Mucosa of descending colon (tissue), 3 donors: ENCODE results near the gene SMTNL2. TPM values are rescaled to one million over a fixed set of nuclear protein-coding genes. Genes with fewer than 3 reads are reported as not detected.
A peak's percentile ranks its signal among the peaks of the same experiment; 100 is the strongest.

Experiments used
- ATAC-seq: fragments of 200-7000 bp; cut with Tn5 transposase; one replicate; pipeline ENCODE4 v1.9.1; 2020; ENCODE audit warnings: mild to moderate bottlenecking, moderate library complexity
- DNase-seq, 3 donors: peaks; one replicate each; pipeline ENCODE4 v3.0.0-alpha.2; 2020
- H3K36me3 ChIP-seq: fragments of 200-600 bp; one replicate; pipeline ENCODE4 v1.8.0; 2021; ENCODE audit warnings: low read depth, mild to moderate bottlenecking
- H3K4me1 ChIP-seq: fragments of 200-600 bp; one replicate; pipeline ENCODE4 v1.8.0; 2021; ENCODE audit warnings: low read depth, mild to moderate bottlenecking
- H3K4me3 ChIP-seq: fragments of 200-600 bp; one replicate; pipeline ENCODE4 v1.8.0; 2021; ENCODE audit warnings: mild to moderate bottlenecking
- H3K9me3 ChIP-seq: fragments of 200-600 bp; one replicate; pipeline ENCODE4 v1.8.0; 2021; ENCODE audit warnings: mild to moderate bottlenecking
- CTCF ChIP-seq: fragments of 200-600 bp; IDR thresholded peaks from one replicate; pipeline ENCODE4 v1.8.0; 2022; ENCODE audit warnings: antibody characterized with exemption, mild to moderate bottlenecking
- intact Hi-C, 2 donors: fragments of 100-400 bp; cut with DNase I in 1 of 2; cut with micrococcal nuclease in 1 of 2; formaldehyde crosslinking; loops; one replicate each; pipeline versions ENCODE4 v1.11.0 to v1.11.1; 2022; cut with DNase I, micrococcal nuclease
- total RNA-seq, 3 donors: library from RNA; stranded (reverse); fragmentation: NEBNext Ultra II Directional in 2 of 3; extraction: Animal tissue kit (Norgen Biotek cat#: 25700) in 2 of 3; gene quantifications; one replicate each; pipeline versions ENCODE4 v1.2.1 to v1.2.4, GENCODE V29; 2021 to 2023
- donor health status: DM: no; HTN: no; CAD: no; lungs with moderate emphysema.
- donor health status: DM: no; HTN: no; CAD: no.
- donor health status: DM: no; HTN: yes; CAD: no.

The SMTNL2 gene
- total RNA-seq, 3 donors from 2014 or later: 0.12 to 1.5 (median 1.1) TPM

- intact Hi-C loops: no loop called here
- H3K4me3 ChIP-seq: no peak within 1 kb of the TSS
- no peaks in the 10 kb centered on the region for H3K36me3 ChIP-seq
- H3K9me3 ChIP-seq: no peaks in the 10 kb centered on the region
- ATAC-seq (no peak), DNase-seq (no peak)
- TF ChIP-seq CTCF: no peak
- peaks cover 6% of the 10 kb centered on the region for H3K4me1 ChIP-seq
Observed at GRCh38 chr17:4641297-4642195, 57.2 kb downstream of the SMTNL2 start, which contains the start of gene ALOX15. Gene ALOX15 (minus strand): TSS chr17:4641678. CDS start chr17:4641651, 27 bp downstream.

GRCh38 chr17:4642286-4642685 lies 58.0 kb downstream of the SMTNL2 start:
- H3K4me3 ChIP-seq: no peak overlapping the region
- TF ChIP-seq CTCF: no peak
- no peaks in the 10 kb centered on the region for H3K9me3 ChIP-seq
- no peak for ATAC-seq
- no peak for DNase-seq
- intact Hi-C loops: no loop called here
- peaks cover 6% of the 10 kb centered on the region for H3K4me1 ChIP-seq
- H3K36me3 ChIP-seq: no peaks in the 10 kb centered on the region

- TF ChIP-seq CTCF: no peak
- intact Hi-C loops: no loop called here
- Histone ChIP-seq H3K4me1 (peaks cover 9% of the 10 kb centered on the region), H3K36me3 (no peaks in the 10 kb centered on the region), H3K9me3 (no peaks in the 10 kb centered on the region), H3K4me3 (no peak overlapping the region)
- DNase-seq (peak in 2 of 3 donors; percentile 57 to 70), ATAC-seq (peak; percentile 79)
Observed at GRCh38 chr17:4643676-4644075, 59.3 kb downstream of the SMTNL2 start.

GRCh38 chr17:4645642-4646041 lies 61.3 kb downstream of the SMTNL2 start:
- peaks cover 15% of the 10 kb centered on the region for H3K4me1 ChIP-seq
- intact Hi-C loops: no loop called here
- H3K9me3 ChIP-seq: no peaks in the 10 kb centered on the region
- no peak for TF ChIP-seq CTCF
- no peaks in the 10 kb centered on the region for H3K36me3 ChIP-seq
- ATAC-seq (no peak), DNase-seq (no peak)
- H3K4me3 ChIP-seq: no peak overlapping the region

- Histone ChIP-seq H3K4me1 (peaks cover 10% of the 10 kb centered on the region), H3K9me3 (no peaks in the 10 kb centered on the region), H3K4me3 (no peak overlapping the region), H3K36me3 (no peaks in the 10 kb centered on the region)
- TF ChIP-seq CTCF: no peak
- intact Hi-C loops: no loop called here
- DNase-seq (peak in 1 of 3 donors; percentile 82), ATAC-seq (peak; percentile 94)
Observed at GRCh38 chr17:4648741-4649140, 64.4 kb downstream of the SMTNL2 start.
